K562 (cell line): ENCODE results near the gene LMBR1. TPM values are rescaled to one million over a fixed set of nuclear protein-coding genes. Genes with fewer than 3 reads are reported as not detected.

Experiments
- CREM ChIP-seq: IDR thresholded peaks from 2 replicates; pipeline ENCODE4 v1.6.1; 2014; ENCODE audit warnings: antibody characterized with exemption, low read depth
- FIP1L1 ChIP-seq: fragments of 200-400 bp; formaldehyde crosslinking; IDR thresholded peaks from 2 replicates; pipeline ENCODE4 v1.6.1; 2018; ENCODE audit warnings: mild to moderate bottlenecking, low read depth, low read length; ENCODE audit not compliant: poor library complexity, severe bottlenecking
- FOSL1 ChIP-seq: fragments of 200-800 bp; sonication (Bioruptor generic); conservative IDR thresholded peaks from 2 replicates; pipeline ENCODE4 v1.6.1; 2016; ENCODE audit warnings: missing genetic modification characterization, missing compliant biosample characterization
- HLTF ChIP-seq: fragments of 450-650 bp; IDR thresholded peaks from 2 replicates; pipeline ENCODE4 v1.6.1; 2016
- MTA3 ChIP-seq: fragments of 450-650 bp; formaldehyde crosslinking; IDR thresholded peaks from 2 replicates; pipeline ENCODE4 v1.6.1; 2017; ENCODE audit warnings: mild to moderate bottlenecking, borderline replicate concordance
- NBN ChIP-seq: fragments of 450-650 bp; IDR thresholded peaks from 2 replicates; pipeline ENCODE4 v1.6.1; 2016; ENCODE audit warnings: low read depth, mild to moderate bottlenecking
- NFYB ChIP-seq: IDR thresholded peaks from 2 replicates; pipeline ENCODE4 v1.6.1; 2011; ENCODE audit warnings: mild to moderate bottlenecking, moderate library complexity; ENCODE audit not compliant: insufficient read length; ENCODE audit errors: extremely low read depth
- U2AF1 ChIP-seq: fragments of 200-400 bp; formaldehyde crosslinking; optimal IDR thresholded peaks from 2 replicates; pipeline ENCODE3; 2017; ENCODE audit warnings: mild to moderate bottlenecking, low read depth, low read length, moderate library complexity
- ZNF311 ChIP-seq: fragments of 250-450 bp; sonication (Bioruptor Pico); IDR thresholded peaks from 2 replicates; pipeline ENCODE4 v1.4.0; 2020; ENCODE audit warnings: mild to moderate bottlenecking, moderate library complexity
- polyA plus RNA-seq, 8 experiments: library from polyadenylated mRNA; depleted of rRNA in 4 of 8; stranded (reverse) in 5 of 8; unstranded in 3 of 8; fragments of >200 nt; fragmentation: Nextera tagmentation in 2 of 8; fragmentation: Illumina TruSeq in 1 of 8; extraction: Ambion mirVana in 2 of 8; extraction: Trizol in 1 of 8; gene quantifications; 2 replicates each; pipeline versions ENCODE4 v1.2.1 to v1.2.3, GENCODE V29; 2011 to 2014; ENCODE audit warnings: inconsistent platforms in 1 of 8, missing spikeins in 1 of 8
- total RNA-seq, 7 experiments: library from RNA; depleted of rRNA in 6 of 7; stranded (reverse); fragments of >200 nt in 6 of 7; fragmentation: Illumina TruSeq in 2 of 7; extraction: Trizol in 2 of 7; gene quantifications; 2 replicates each; pipeline versions ENCODE4 v1.2.1 to v1.2.3, GENCODE V29; 2011 to 2021; ENCODE audit warnings: low replicate concordance in 1 of 7
- TF ChIP-seq, protein P1 (sequence below): fragments of 450-650 bp; IDR thresholded peaks from 2 replicates; pipeline ENCODE4 v1.6.1; 2018; ENCODE audit not compliant: partially characterized antibody
- TF ChIP-seq, protein P2 (sequence below), 2 experiments: IDR thresholded peaks; 2 replicates each; pipeline ENCODE4 v1.6.1; 2012; ENCODE audit warnings: improper control_type of control experiment in 2 of 2, low read depth in 2 of 2, low read length in 2 of 2, borderline replicate concordance in 1 of 2
- TF ChIP-seq, protein P3 (sequence below): fragments of 250-450 bp; sonication (Bioruptor Pico); IDR thresholded peaks from 2 replicates; pipeline ENCODE4 v1.5.0; 2020; ENCODE audit warnings: mild to moderate bottlenecking
- TF ChIP-seq, protein P4 (sequence below), 2 experiments: fragments of 150-350 bp in 1 of 2; IDR thresholded peaks; 2 replicates each; pipeline ENCODE4 v1.6.1; 2012 to 2016; ENCODE audit warnings: low read depth in 2 of 2, low read length in 2 of 2, mild to moderate bottlenecking in 1 of 2, moderate library complexity in 1 of 2

Gene LMBR1
- total and polyA plus RNA-seq, 9 of the 15 experiments (the other 6 are each of a cell fraction or from before 2014, with no cell fraction given): 7.7 to 90.0 (median 59.9) TPM

DNA sequence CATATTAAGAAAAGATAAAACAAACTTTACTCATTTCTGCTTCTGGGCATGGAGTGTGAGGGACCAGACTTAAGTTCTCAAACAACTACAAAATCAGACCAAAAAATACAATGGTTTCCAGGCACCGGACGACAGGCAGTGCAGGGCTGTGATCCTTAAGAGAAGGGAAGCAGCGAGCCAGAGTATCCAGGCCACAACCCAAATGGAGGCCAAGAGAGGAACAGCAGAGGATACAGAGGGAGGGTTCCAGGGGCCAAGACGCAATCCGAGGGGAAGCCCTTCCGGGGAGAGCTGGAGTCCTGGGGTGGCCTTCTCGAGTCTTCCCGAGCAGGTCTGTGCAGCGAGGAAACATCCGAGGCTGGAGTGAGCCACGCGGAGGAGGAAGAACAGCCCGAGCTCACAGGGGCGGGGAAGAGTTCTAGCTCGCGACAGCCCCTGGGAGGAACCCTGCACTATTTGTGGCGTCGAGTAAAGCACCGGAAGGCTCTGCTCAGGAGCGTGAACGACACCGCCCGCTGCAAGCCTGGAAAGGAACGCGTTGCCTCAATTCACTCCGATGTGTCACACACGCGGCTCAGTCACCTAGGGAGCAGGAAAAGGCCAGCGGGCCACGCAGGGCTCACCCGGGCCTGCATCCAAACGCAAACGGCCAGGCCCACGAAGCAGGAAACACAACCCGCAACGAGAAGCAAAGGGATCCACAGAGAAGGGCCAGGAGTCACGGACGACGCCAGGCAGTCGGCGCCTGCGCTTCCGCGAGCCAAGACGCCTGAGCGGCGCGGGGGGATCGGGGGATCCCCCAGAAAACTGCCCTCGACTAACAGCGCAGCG is 253.3 kb downstream of the LMBR1 start (continued):
- TF ChIP-seq U2AF1 (no peak), MTA3 (peak; percentile 41; the same call in 1 of the 2 replicates), FOSL1 (tag) (no peak), FIP1L1 (peak; percentile 96), NBN (peak; percentile 75; the same call in 1 of the 2 replicates), CREM (peak; percentile 63), ZNF311 (CRISPR knock-in tag) (no peak), HLTF (peak; percentile 57; the same call in 1 of the 2 replicates), NFYB (no peak)
- TF ChIP-seq, protein P1, sequence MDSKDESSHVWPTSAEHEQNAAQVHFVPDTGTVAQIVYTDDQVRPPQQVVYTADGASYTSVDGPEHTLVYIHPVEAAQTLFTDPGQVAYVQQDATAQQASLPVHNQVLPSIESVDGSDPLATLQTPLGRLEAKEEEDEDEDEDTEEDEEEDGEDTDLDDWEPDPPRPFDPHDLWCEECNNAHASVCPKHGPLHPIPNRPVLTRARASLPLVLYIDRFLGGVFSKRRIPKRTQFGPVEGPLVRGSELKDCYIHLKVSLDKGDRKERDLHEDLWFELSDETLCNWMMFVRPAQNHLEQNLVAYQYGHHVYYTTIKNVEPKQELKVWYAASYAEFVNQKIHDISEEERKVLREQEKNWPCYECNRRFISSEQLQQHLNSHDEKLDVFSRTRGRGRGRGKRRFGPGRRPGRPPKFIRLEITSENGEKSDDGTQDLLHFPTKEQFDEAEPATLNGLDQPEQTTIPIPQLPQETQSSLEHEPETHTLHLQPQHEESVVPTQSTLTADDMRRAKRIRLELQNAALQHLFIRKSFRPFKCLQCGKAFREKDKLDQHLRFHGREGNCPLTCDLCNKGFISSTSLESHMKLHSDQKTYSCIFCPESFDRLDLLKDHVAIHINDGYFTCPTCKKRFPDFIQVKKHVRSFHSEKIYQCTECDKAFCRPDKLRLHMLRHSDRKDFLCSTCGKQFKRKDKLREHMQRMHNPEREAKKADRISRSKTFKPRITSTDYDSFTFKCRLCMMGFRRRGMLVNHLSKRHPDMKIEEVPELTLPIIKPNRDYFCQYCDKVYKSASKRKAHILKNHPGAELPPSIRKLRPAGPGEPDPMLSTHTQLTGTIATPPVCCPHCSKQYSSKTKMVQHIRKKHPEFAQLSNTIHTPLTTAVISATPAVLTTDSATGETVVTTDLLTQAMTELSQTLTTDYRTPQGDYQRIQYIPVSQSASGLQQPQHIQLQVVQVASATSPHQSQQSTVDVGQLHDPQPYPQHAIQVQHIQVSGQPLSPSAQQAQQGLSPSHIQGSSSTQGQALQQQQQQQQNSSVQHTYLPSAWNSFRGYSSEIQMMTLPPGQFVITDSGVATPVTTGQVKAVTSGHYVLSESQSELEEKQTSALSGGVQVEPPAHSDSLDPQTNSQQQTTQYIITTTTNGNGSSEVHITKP: no peak
- TF ChIP-seq, protein P2, sequence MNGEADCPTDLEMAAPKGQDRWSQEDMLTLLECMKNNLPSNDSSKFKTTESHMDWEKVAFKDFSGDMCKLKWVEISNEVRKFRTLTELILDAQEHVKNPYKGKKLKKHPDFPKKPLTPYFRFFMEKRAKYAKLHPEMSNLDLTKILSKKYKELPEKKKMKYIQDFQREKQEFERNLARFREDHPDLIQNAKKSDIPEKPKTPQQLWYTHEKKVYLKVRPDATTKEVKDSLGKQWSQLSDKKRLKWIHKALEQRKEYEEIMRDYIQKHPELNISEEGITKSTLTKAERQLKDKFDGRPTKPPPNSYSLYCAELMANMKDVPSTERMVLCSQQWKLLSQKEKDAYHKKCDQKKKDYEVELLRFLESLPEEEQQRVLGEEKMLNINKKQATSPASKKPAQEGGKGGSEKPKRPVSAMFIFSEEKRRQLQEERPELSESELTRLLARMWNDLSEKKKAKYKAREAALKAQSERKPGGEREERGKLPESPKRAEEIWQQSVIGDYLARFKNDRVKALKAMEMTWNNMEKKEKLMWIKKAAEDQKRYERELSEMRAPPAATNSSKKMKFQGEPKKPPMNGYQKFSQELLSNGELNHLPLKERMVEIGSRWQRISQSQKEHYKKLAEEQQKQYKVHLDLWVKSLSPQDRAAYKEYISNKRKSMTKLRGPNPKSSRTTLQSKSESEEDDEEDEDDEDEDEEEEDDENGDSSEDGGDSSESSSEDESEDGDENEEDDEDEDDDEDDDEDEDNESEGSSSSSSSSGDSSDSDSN (IDR thresholded peaks at IDR 0.05; ENCODE audit: borderline replicate concordance in 1 of 2, low read depth in 2 of 2, low read length in 2 of 2): 0 out of 4 replicates have a peak, but pooled peaks of 1 of the 2 experiments have one; percentile 51
- TF ChIP-seq, protein P3, sequence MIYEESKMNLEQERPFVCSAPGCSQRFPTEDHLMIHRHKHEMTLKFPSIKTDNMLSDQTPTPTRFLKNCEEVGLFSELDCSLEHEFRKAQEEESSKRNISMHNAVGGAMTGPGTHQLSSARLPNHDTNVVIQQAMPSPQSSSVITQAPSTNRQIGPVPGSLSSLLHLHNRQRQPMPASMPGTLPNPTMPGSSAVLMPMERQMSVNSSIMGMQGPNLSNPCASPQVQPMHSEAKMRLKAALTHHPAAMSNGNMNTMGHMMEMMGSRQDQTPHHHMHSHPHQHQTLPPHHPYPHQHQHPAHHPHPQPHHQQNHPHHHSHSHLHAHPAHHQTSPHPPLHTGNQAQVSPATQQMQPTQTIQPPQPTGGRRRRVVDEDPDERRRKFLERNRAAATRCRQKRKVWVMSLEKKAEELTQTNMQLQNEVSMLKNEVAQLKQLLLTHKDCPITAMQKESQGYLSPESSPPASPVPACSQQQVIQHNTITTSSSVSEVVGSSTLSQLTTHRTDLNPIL: no peak
- TF ChIP-seq, protein P4, sequence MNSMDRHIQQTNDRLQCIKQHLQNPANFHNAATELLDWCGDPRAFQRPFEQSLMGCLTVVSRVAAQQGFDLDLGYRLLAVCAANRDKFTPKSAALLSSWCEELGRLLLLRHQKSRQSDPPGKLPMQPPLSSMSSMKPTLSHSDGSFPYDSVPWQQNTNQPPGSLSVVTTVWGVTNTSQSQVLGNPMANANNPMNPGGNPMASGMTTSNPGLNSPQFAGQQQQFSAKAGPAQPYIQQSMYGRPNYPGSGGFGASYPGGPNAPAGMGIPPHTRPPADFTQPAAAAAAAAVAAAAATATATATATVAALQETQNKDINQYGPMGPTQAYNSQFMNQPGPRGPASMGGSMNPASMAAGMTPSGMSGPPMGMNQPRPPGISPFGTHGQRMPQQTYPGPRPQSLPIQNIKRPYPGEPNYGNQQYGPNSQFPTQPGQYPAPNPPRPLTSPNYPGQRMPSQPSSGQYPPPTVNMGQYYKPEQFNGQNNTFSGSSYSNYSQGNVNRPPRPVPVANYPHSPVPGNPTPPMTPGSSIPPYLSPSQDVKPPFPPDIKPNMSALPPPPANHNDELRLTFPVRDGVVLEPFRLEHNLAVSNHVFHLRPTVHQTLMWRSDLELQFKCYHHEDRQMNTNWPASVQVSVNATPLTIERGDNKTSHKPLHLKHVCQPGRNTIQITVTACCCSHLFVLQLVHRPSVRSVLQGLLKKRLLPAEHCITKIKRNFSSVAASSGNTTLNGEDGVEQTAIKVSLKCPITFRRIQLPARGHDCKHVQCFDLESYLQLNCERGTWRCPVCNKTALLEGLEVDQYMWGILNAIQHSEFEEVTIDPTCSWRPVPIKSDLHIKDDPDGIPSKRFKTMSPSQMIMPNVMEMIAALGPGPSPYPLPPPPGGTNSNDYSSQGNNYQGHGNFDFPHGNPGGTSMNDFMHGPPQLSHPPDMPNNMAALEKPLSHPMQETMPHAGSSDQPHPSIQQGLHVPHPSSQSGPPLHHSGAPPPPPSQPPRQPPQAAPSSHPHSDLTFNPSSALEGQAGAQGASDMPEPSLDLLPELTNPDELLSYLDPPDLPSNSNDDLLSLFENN (IDR thresholded peaks at IDR 0.05; ENCODE audit: low read depth in 2 of 2, low read length in 2 of 2): no peak; a peak in 1 of 4 replicates
